GM12873 (cell line): ENCODE results near the gene KITLG.

Source experiments
- TF ChIP-seq, protein P1 (sequence below): IDR thresholded peaks from 2 replicates; pipeline ENCODE4 v1.5.1; 2012; ENCODE audit warnings: low read depth, mild to moderate bottlenecking, moderate library complexity, low read length, control low read depth; ENCODE audit not compliant: insufficient read depth; ENCODE audit errors: missing control alignments

The KITLG gene

DNA sequence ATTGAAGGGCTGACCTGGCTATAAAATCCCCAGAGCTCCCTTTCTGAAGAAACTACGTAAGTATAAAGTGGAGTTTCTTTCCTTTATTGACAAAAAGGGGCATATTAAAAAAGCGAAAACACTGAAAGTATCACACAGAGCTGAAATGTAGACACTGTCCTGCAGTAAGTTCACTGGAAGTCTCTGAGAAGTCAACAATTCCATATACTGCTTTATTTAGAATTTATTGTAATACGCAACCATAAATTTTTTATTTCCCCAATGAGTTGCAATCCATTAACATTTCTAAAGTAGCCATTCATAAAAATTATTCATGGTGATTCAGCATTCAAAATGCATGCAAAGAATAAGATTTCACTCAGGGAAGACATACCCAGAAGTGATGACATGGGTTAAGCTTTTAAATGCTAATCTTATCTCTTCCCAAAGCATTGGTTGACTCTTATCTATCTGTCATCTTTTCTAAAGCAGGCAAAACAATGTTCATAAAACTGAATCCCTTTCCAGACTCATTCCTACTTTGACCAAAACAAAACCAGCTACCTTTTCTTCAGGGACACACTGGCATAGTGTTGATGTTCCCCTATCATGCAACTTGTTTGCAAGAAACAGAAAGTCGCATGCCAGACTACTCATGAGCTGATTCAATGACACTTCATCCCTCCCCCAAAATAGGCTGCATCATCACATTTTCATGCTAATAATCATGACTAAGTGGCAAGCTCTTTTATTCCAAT, 17.3 kb downstream of the KITLG start:
- TF ChIP-seq, protein P1, sequence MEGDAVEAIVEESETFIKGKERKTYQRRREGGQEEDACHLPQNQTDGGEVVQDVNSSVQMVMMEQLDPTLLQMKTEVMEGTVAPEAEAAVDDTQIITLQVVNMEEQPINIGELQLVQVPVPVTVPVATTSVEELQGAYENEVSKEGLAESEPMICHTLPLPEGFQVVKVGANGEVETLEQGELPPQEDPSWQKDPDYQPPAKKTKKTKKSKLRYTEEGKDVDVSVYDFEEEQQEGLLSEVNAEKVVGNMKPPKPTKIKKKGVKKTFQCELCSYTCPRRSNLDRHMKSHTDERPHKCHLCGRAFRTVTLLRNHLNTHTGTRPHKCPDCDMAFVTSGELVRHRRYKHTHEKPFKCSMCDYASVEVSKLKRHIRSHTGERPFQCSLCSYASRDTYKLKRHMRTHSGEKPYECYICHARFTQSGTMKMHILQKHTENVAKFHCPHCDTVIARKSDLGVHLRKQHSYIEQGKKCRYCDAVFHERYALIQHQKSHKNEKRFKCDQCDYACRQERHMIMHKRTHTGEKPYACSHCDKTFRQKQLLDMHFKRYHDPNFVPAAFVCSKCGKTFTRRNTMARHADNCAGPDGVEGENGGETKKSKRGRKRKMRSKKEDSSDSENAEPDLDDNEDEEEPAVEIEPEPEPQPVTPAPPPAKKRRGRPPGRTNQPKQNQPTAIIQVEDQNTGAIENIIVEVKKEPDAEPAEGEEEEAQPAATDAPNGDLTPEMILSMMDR = no peak

DNA sequence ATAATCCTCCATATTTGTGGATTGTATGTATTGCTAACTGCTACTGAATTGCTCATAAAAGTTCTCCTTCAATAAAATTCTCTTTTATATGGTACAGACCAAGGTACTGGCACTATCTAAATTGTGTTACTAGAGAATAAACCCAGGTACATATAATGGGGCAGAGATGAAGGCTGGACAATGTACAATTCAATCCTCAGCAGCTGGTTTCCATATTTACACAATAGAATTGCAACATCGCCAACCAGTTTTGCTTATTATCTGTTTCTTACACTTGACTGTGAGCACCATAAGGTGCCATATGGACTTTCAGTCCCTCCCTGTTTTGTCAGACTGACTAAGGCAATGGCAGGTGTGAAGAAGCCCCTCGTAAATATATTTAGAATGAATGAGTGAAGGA, 18.1 kb downstream of the KITLG start:
- TF ChIP-seq, protein P1 = no peak

DNA sequence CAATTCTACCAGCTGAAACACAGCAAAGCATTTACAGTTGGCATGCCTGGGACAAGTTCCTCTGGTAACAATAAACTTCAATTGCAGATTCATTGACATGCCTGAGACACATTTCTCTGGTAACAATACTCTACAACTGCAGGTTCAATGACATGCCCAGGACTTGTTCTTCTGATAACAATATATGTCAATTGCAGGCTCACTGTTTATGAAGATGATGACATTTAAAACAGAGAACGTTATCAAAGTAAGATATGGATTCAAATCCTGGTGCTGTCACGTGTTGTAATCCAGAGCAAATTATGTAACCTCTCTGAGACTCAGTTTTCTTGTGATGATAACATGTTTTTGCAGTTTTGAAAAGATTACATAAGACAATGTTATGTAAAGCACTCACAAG, 20.5 kb downstream of the KITLG start:
- TF ChIP-seq, protein P1 = no peak

DNA sequence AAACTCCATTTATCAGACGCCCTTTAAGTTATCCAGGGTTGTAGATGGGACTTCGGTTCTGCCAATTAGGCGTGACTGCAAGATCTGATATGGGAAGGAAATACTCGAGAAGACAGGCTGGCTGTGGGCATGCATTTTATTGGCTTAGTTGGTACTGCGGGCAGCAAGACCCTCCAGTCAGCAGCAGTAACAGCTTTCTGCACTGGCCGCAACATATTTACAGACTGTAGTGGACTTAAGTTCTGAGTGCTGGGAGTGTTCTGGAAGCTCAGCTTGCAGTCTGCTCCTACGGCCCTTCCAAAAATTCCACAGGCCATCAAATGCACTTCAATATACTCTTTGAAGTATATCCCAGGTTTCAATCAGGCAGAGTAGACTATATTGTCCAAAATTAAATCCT, 21.1 kb downstream of the KITLG start:
- TF ChIP-seq, protein P1 = no peak

DNA sequence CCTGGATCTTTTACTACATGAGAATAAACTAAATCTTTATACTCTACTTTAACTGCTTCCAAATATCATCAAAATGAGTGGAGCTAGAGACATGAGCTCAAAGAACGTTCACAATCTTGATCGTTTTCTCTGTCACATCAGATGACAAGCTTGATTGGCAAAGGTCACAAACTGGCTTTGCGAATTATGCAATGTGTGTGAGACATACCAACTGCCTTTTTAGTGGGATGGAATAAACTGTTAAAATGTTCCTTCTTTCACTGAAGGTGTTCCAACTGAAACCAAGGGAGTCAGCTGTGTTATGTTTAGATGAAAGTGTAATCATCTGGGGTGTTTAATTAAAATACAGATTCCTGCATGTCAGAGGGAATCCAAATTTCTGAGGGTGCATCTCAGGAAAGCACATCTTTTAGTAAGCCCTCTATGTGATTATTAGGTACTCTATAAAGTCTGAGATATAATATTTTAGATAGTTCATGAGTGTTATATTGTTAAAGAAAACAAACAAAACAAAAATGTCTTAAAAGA, 21.9 kb downstream of the KITLG start:
- TF ChIP-seq, protein P1 = no peak

DNA sequence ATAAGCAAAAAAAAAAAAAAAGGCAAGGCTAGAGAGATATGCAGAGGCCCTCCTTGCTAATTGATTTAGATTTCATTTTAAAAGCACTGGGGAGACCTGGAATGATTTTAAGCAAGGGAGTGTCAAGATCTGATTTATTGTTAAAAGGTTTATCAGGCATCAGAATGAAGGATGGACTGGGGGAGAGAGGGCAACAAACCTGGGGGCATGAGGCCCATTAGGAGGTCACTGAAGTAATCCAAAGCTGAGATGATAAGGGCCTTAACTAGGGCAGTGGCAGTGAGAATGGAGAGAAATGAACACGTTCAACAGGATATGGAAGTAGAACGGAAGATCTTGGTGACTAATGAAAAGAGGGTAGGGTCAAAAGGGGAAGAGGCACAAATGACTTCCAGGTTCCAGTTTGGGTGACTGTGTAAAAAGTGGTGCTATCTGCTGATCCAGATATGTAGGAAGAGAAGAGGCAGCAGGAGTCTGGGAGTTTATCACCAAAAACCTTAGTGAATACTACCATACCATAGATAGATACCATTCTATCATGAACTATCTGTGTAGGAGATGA, 24.0 kb downstream of the KITLG start:
- TF ChIP-seq, protein P1 = no peak

DNA sequence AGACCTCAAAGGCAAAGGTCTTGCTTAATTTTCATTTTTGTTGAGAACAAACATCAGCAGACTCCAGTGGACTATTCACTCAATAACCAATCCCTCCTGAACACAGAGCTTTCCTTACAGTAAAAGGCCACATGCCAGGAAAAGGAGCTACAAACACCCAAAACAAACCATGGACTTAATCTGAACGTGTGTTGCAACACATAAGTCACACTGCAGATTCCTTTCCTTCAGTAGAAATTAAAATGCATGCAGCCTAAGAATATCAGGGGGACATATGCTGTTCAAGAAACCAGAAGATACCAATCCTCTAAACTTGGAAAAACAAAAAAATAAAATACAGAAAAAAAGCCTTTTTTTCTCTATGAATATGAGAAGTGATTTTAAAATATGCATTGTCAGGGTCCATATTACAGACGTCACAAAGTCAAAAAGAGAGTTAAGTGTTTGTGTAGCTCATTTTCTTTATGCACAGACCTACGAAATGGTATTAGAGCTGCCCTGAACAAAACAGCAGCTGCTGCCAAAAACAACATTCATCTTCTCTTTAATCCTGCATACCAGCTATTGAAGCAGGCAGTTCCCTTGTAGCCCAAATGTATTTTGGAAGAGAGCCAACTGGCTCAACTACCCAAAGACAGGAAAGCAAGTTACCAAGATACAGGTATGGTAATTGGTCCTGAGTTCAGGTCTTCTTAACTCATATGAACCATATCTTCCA, 26.2 kb downstream of the KITLG start:
- TF ChIP-seq, protein P1 = no peak
